ENCODE results near the gene DUSP7. TPM values are rescaled to one million over a fixed set of nuclear protein-coding genes. Genes with fewer than 3 reads are reported as not detected.

DUSP7 gene
- total and polyA plus RNA-seq, 2 donors (not counting 3 experiments of a cell fraction or from before 2014, with no cell fraction given): 29.2 to 37.7 TPM

- H3K9ac ChIP-seq (replicated peaks; ENCODE audit: extremely low read depth, insufficient read depth, low read length): no peak overlapping the region
- ChIA-PET CTCF (no interaction called here), POLR2A (no interaction called here)
- DNase-seq (ENCODE audit: low read depth, low spot score) (no peak), FAIRE-seq (no peak)
- no peak overlapping the region for H3K4me2 ChIP-seq (ENCODE audit: insufficient read depth, low read length)
- no peaks in the 10 kb centered on the region for H3K79me2 ChIP-seq (ENCODE audit: control insufficient read depth, insufficient read depth, low read length)
- no peaks in the 10 kb centered on the region for H3K9me1 ChIP-seq (replicated peaks; ENCODE audit: control insufficient read depth, extremely low read depth, insufficient read depth, low read length)
- dilution Hi-C loops (cut with MboI; ENCODE audit: extremely low pct_ligation_motif_present, low sequenced_read_pairs): no loop called here
- H4K20me1 ChIP-seq (replicated peaks; ENCODE audit: control insufficient read depth, extremely low read depth, insufficient read depth, low read length): no peaks in the 10 kb centered on the region
- no TSS peak for BruUV-seq (replicated peaks)
- H3K27ac ChIP-seq (ENCODE audit: insufficient read depth, low read depth, low read length): no peak overlapping the region
- H3K4me3 ChIP-seq (replicated peaks in 1 of 3; ENCODE audit: insufficient read depth in 1 of 3, low read depth in 1 of 3, low read length in 3 of 3): no peak overlapping the region
- H3K9me3 ChIP-seq (replicated peaks; ENCODE audit: control insufficient read depth, insufficient read depth, low read length): no peaks in the 10 kb centered on the region
- H3K4me1 ChIP-seq (ENCODE audit: control insufficient read depth, extremely low read depth, insufficient read depth, low read length): peaks cover 3% of the 10 kb centered on the region
- TF ChIP-seq GATA2 (IDR thresholded peaks at IDR 0.05; ENCODE audit: insufficient read depth, insufficient read length, low read depth, low read length) (no peak), CTCF (IDR thresholded peaks at IDR 0.05; ENCODE audit: extremely low read depth in 1 of 2, insufficient read depth in 1 of 2, low read depth in 1 of 2, low read length in 2 of 2) (no peak), POLR2AphosphoS5 (IDR thresholded peaks at IDR 0.05; ENCODE audit: insufficient read depth, low read depth, low read length) (no peak), MAX (IDR thresholded peaks at IDR 0.05; ENCODE audit: insufficient read depth, insufficient read length) (no peak), FOS (IDR thresholded peaks at IDR 0.05; ENCODE audit: borderline replicate concordance, insufficient read depth, low read length) (no peak), MYC (IDR thresholded peaks at IDR 0.05; ENCODE audit: low read depth, low read length) (no peak), POLR2A (IDR thresholded peaks at IDR 0.05; ENCODE audit: low read depth, low read length) (no peak), JUN (IDR thresholded peaks at IDR 0.05; ENCODE audit: borderline replicate concordance, insufficient read depth, insufficient read length, low read depth) (no peak), EZH2 (IDR thresholded peaks at IDR 0.05; ENCODE audit: borderline replicate concordance, low read depth, low read length, severe bottlenecking) (no peak)
- intact Hi-C loops (cut with micrococcal nuclease): no loop called here
- no peaks in the 10 kb centered on the region for H3K27me3 ChIP-seq (ENCODE audit: control insufficient read depth in 2 of 2, insufficient read depth in 2 of 2, low read length in 2 of 2)
- no peaks in the 10 kb centered on the region for H3K36me3 ChIP-seq (ENCODE audit: control insufficient read depth in 2 of 2, extremely low read depth in 1 of 2, insufficient read depth in 2 of 2, low read length in 2 of 2)
- no peak overlapping the region for H2AFZ ChIP-seq (ENCODE audit: low read depth, low read length)
Observed at GRCh38 chr3:52026041-52026440, 30.3 kb downstream of the DUSP7 start.
